Esophagus muscularis mucosa (tissue), 4 donors: ENCODE measurements around the gene EML6. TPM values are rescaled to one million over a fixed set of nuclear protein-coding genes. Genes with fewer than 3 reads are reported as not detected.

Source experiments
- DNase-seq: peaks from one replicate; pipeline ENCODE4 v3.0.0-alpha.2; 2017; ENCODE audit errors: extremely low spot score
- H3K27ac ChIP-seq, 4 donors: fragments of 200-600 bp; sonication (generic); replicated peaks in 1 of 4; 1 replicate in 3 of 4; 2 replicates in 1 of 4; pipeline ENCODE4 v1.5.1; 2016 to 2019; ENCODE audit warnings: mild to moderate bottlenecking in 1 of 4
- H3K27me3 ChIP-seq, 4 donors: fragments of 200-600 bp; sonication (generic); one replicate each; pipeline versions ENCODE4 v1.5.1 to v1.6.0; 2016 to 2019
- H3K36me3 ChIP-seq, 4 donors: fragments of 200-600 bp; sonication (generic); one replicate each; pipeline ENCODE4 v1.5.1; 2016 to 2019
- H3K4me1 ChIP-seq, 4 donors: fragments of 200-600 bp; sonication (generic); one replicate each; pipeline ENCODE4 v1.5.1; 2016 to 2019
- H3K4me3 ChIP-seq, 4 donors: fragments of 200-600 bp; sonication (generic); 1 replicate in 2 of 4; 2 replicates in 2 of 4; pipeline ENCODE4 v1.5.1; 2016 to 2019; ENCODE audit warnings: mild to moderate bottlenecking in 4 of 4, moderate library complexity in 1 of 4
- H3K9me3 ChIP-seq, 4 donors: fragments of 200-600 bp; sonication (generic); 1 replicate in 3 of 4; 2 replicates in 1 of 4; pipeline ENCODE4 v1.5.1; 2016 to 2019
- CTCF ChIP-seq, 3 experiments: fragments of 200-600 bp in 2 of 3; fragments of 450-650 bp in 1 of 3; sonication (generic) in 2 of 3; IDR thresholded peaks; one replicate each; pipeline ENCODE4 v1.5.1; 2017 to 2019; ENCODE audit warnings: antibody characterized with exemption in 3 of 3, mild to moderate bottlenecking in 2 of 3, moderate library complexity in 1 of 3
- EP300 ChIP-seq: sonication (generic); formaldehyde crosslinking; IDR thresholded peaks from one replicate; pipeline ENCODE4 v1.6.1; 2017; ENCODE audit warnings: antibody characterized with exemption
- POLR2A ChIP-seq: fragments of 450-650 bp; IDR thresholded peaks from one replicate; pipeline ENCODE4 v1.6.1; 2017; ENCODE audit warnings: antibody characterized with exemption, moderate library complexity, mild to moderate bottlenecking, low read depth
- POLR2AphosphoS5 ChIP-seq, 2 donors: sonication (generic); formaldehyde crosslinking; IDR thresholded peaks; one replicate each; pipeline ENCODE4 v1.6.1; 2017; ENCODE audit warnings: antibody characterized with exemption in 2 of 2
- WGBS: methylation state at CpG from one replicate; pipeline ENCODE4 v1.1.5; 2018; 5-methylcytosine and 5-hydroxymethylcytosine counted together
- intact Hi-C: fragments of 100-400 bp; cut with DNase I; formaldehyde crosslinking; loops from one replicate; pipeline ENCODE4 v1.15.1; 2023
- total RNA-seq, 4 donors: library from RNA; depleted of rRNA; stranded (reverse); fragments of >200 nt; gene quantifications; one replicate each; pipeline versions ENCODE4 v1.1.0 to v1.2.1, GENCODE V29; 2016

Gene EML6
- total RNA-seq, 4 donors from 2014 or later, result 0.75 to 4.6 (median 0.89) TPM

- Histone ChIP-seq H3K9me3 (no peaks in the 10 kb centered on the region), H3K4me1 (peaks cover 38 to 97% (median 85%) of the 10 kb centered on the region in 4 donors), H3K27ac (no peak overlapping the region), H3K27me3 (no peaks in the 10 kb centered on the region), H3K36me3 (no peaks in the 10 kb centered on the region), H3K4me3 (no peak overlapping the region)
- no peak for DNase-seq
- intact Hi-C loops, result no loop called here
- WGBS, result 43% methylated on average over 3 of the region's 3 CpGs
- no peak for TF ChIP-seq POLR2A
- TF ChIP-seq POLR2AphosphoS5 (IDR thresholded peaks at IDR 0.05), result no peak
- no peak for TF ChIP-seq CTCF (IDR thresholded peaks at IDR 0.05)
- TF ChIP-seq EP300, result no peak
Observed at GRCh38 chr2:55006306-55006705, 282.8 kb downstream of the EML6 start.

GRCh38 chr2:55009277-55010060 is 286.0 kb downstream of the EML6 start:
- Histone ChIP-seq H3K36me3 (no peaks in the 10 kb centered on the region), H3K9me3 (no peaks in the 10 kb centered on the region), H3K4me1 (peaks cover 60 to 100% (median 99%) of the 10 kb centered on the region in 4 donors), H3K27me3 (no peaks in the 10 kb centered on the region), H3K4me3 (peak overlapping the region; percentile 35 to 47 (median 40)), H3K27ac (peak overlapping the region; percentile 20 to 56 (median 48))
- 10% methylated on average over 7 of the region's 7 CpGs for WGBS
- TF ChIP-seq POLR2AphosphoS5 (IDR thresholded peaks at IDR 0.05), result no peak
- TF ChIP-seq EP300, result no peak
- TF ChIP-seq POLR2A, result no peak
- TF ChIP-seq CTCF (IDR thresholded peaks at IDR 0.05), result no peak
- DNase-seq, result no peak
- intact Hi-C loops, result loop anchor here (10.0 kb wide), 1 partner anchor 155 kb away; no protein-coding TSS in a partner anchor

GRCh38 chr2:55010149-55010591 is 286.7 kb downstream of the EML6 start:
- DNase-seq, result no peak
- TF ChIP-seq POLR2AphosphoS5 (IDR thresholded peaks at IDR 0.05) (peak; percentile 44 to 67), EP300 (no peak), POLR2A (no peak), CTCF (IDR thresholded peaks at IDR 0.05) (no peak)
- Histone ChIP-seq H3K27ac (peak overlapping the region; percentile 20 to 56 (median 48)), H3K9me3 (no peaks in the 10 kb centered on the region), H3K36me3 (no peaks in the 10 kb centered on the region), H3K27me3 (no peaks in the 10 kb centered on the region), H3K4me1 (peaks cover 64 to 100% (median 99%) of the 10 kb centered on the region in 4 donors), H3K4me3 (peak overlapping the region; percentile 35 to 47 (median 40))
- intact Hi-C loops, result loop anchor here (10.0 kb wide), 1 partner anchor 155 kb away; no protein-coding TSS in a partner anchor
- WGBS, result 8% methylated on average over 5 of the region's 5 CpGs

GRCh38 chr2:55010915-55011314 is 287.5 kb downstream of the EML6 start:
- 94% methylated on average over 2 of the region's 2 CpGs for WGBS
- Histone ChIP-seq H3K9me3 (no peaks in the 10 kb centered on the region), H3K4me3 (no peak overlapping the region), H3K4me1 (peaks cover 64 to 100% (median 100%) of the 10 kb centered on the region in 4 donors), H3K27me3 (no peaks in the 10 kb centered on the region), H3K27ac (peak overlapping the region in 3 of 4 donors; percentile 20 to 55 (median 41)), H3K36me3 (no peaks in the 10 kb centered on the region)
- intact Hi-C loops, result loop anchor here (10.0 kb wide), 1 partner anchor 154 kb away; no protein-coding TSS in a partner anchor
- no peak for TF ChIP-seq EP300
- DNase-seq, result no peak

GRCh38 chr2:55011831-55012671 is 288.6 kb downstream of the EML6 start:
- H3K4me1 ChIP-seq, result peaks cover 56 to 98% (median 93%) of the 10 kb centered on the region in 4 donors
- no peaks in the 10 kb centered on the region for H3K36me3 ChIP-seq
- no peak for TF ChIP-seq CTCF (IDR thresholded peaks at IDR 0.05)
- no peak for TF ChIP-seq EP300
- no peak for TF ChIP-seq POLR2A
- no peak for TF ChIP-seq POLR2AphosphoS5 (IDR thresholded peaks at IDR 0.05)
- DNase-seq, result no peak
- no peak overlapping the region for H3K4me3 ChIP-seq
- peak overlapping the region in 3 of 4 donors; percentile 41 to 55 (median 55) for H3K27ac ChIP-seq
- H3K9me3 ChIP-seq, result no peaks in the 10 kb centered on the region
- intact Hi-C loops, result loop anchor here (10.0 kb wide), 1 partner anchor 153 kb away; no protein-coding TSS in a partner anchor
- 24% methylated on average over 6 of the region's 6 CpGs for WGBS
- no peaks in the 10 kb centered on the region for H3K27me3 ChIP-seq
